Measurements from ENCODE around the gene ARHGAP28.
"Not testable (repeated sequence)": the region's sequence is repeated elsewhere in the genome, so short reads cannot be mapped to it uniquely, and the experiment has no call there.

The ARHGAP28 gene

DNA sequence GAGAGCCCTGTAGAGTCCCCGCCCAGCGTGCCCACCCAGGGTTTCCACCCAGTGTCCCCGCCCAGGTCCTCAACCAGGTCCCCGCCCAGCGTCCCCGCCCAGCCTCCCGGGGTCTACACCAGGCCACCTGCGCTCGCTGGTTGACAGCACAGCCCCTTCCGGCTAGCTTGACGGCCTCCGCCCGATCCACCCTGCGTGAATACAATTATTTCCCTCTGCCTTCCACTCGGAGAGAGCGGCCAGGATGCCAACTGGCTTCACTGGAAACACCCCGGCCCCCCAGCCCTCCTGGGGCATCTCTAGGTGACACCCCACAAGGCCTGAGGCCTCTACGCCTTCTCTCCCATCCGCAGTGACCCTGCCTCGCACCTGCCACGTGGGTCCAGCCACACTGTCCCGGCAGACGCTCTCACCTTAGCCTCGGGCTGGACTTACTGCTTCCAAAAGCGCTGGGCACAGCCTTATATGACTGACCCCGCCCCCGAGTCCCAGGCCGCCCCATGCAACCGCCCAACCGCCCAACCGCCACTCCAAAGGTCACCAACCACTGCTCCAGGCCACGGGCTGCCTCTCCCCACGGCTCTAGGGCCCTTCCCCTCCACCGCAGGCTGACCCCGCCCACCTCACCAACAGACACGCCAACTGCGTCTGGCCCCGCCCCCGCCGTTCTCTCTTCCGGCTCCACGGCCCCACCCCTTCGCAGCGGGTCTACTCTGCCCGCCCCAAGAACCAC, 200.0 kb downstream of the ARHGAP28 start:
- H3K36me3 Mint-ChIP-seq (ENCODE audit: low read depth): no peaks in the 10 kb centered on the region
- TF ChIP-seq CTCF (IDR thresholded peaks at IDR 0.05): no peak
- H3K27ac Mint-ChIP-seq: no peak overlapping the region
- DNase-seq: no peak
- H3K4me3 Mint-ChIP-seq: no peak overlapping the region
- peaks cover under 1% of the 10 kb centered on the region for H3K27me3 Mint-ChIP-seq (ENCODE audit: low read depth, poor library complexity)
- peaks cover 2% of the 10 kb centered on the region for H3K9me3 Mint-ChIP-seq
- H3K4me1 Mint-ChIP-seq: peaks cover 40% of the 10 kb centered on the region

GRCh38 chr18:6934859-6935258, 205.3 kb downstream of the ARHGAP28 start:
- Mint-ChIP-seq H3K36me3 (ENCODE audit: low read depth) (peaks cover 12% of the 10 kb centered on the region), H3K27me3 (ENCODE audit: low read depth, poor library complexity) (peaks cover 9% of the 10 kb centered on the region), H3K4me1 (peaks cover 18% of the 10 kb centered on the region), H3K9me3 (peaks cover 14% of the 10 kb centered on the region), H3K4me3 (no peak overlapping the region), H3K27ac (no peak overlapping the region)
- no peak for DNase-seq
- no peak for TF ChIP-seq CTCF (IDR thresholded peaks at IDR 0.05)

- Mint-ChIP-seq H3K9me3 (peaks cover 14% of the 10 kb centered on the region), H3K4me1 (peaks cover 5% of the 10 kb centered on the region), H3K36me3 (ENCODE audit: low read depth) (peaks cover 24% of the 10 kb centered on the region), H3K4me3 (no peak overlapping the region), H3K27ac (no peak overlapping the region), H3K27me3 (ENCODE audit: low read depth, poor library complexity) (peaks cover 9% of the 10 kb centered on the region)
- no peak for TF ChIP-seq CTCF (IDR thresholded peaks at IDR 0.05)
- DNase-seq: no peak
These were observed 208.5 kb downstream of the ARHGAP28 start for GRCh38 chr18:6938003-6938402.

GRCh38 chr18:6938403-6938802, 208.9 kb downstream of the ARHGAP28 start:
- not testable (repeated sequence) for H3K27ac Mint-ChIP-seq; DNase-seq; H3K27me3 Mint-ChIP-seq (ENCODE audit: low read depth, poor library complexity); H3K4me1 Mint-ChIP-seq; H3K4me3 Mint-ChIP-seq
- Mint-ChIP-seq H3K9me3 (peaks cover 14% of the 10 kb centered on the region), H3K36me3 (ENCODE audit: low read depth) (peaks cover 28% of the 10 kb centered on the region)

DNA sequence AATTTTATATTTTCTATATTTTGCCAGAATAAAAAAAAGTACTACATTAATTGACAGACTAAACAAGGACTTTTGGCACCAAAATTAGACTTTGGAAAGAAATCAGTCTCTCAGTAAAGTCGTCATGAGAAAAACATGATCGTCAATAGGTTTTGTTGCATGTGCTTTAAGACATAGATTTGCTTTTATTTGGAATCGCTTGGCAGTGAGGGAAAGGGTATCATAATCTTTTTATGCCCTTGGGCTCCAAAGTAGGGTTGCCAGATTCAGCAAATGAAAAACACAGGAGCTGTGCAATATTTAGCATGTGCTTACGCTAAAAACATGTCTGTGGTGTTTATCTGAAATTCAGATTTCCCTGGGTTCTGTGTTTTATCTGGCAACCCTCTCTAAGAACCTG, 210.5 kb downstream of the ARHGAP28 start:
- Mint-ChIP-seq H3K27ac (no peak overlapping the region), H3K27me3 (ENCODE audit: low read depth, poor library complexity) (peaks cover 6% of the 10 kb centered on the region), H3K9me3 (peaks cover 7% of the 10 kb centered on the region), H3K4me3 (no peak overlapping the region), H3K36me3 (ENCODE audit: low read depth) (peaks cover 35% of the 10 kb centered on the region), H3K4me1 (peaks cover 5% of the 10 kb centered on the region)
- DNase-seq: no peak
- no peak for TF ChIP-seq CTCF (IDR thresholded peaks at IDR 0.05)

DNA sequence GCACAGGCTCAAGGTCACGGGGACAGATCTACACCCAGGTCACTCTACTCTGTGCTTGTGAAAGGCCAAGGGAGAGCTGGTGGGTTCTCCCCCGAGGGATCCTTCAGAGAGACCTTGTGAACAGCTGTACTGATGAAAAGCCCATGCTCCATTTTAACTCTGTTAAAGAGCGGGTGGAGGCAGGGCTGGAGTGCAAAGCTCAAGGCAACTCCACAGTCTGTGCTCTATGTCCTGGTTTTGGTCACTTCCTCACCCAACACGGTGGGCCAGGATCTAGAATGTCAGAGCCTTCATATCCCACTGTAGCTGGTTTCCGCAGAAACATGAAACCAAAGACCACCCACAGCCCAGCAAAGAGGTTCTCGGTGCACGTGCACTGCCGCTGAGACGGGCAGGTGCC, 210.9 kb downstream of the ARHGAP28 start:
- no peak for DNase-seq
- Mint-ChIP-seq H3K4me3 (no peak overlapping the region), H3K36me3 (ENCODE audit: low read depth) (peaks cover 40% of the 10 kb centered on the region), H3K9me3 (peaks cover 2% of the 10 kb centered on the region), H3K27me3 (ENCODE audit: low read depth, poor library complexity) (peaks cover 6% of the 10 kb centered on the region), H3K27ac (no peak overlapping the region), H3K4me1 (peaks cover 5% of the 10 kb centered on the region)
- no peak for TF ChIP-seq CTCF (IDR thresholded peaks at IDR 0.05)
